KMS-11 (cell line): ENCODE measurements around the gene AGPAT3.

Source experiments
- H2AFZ ChIP-seq: fragments of 200-600 bp; sonication (generic); 2 replicates; pipeline ENCODE4 v1.6.1; 2016; ENCODE audit warnings: antibody characterized with exemption, mixed run types, low read depth
- H3K27ac ChIP-seq: fragments of 200-600 bp; sonication (generic); 2 replicates; pipeline ENCODE4 v1.6.1; 2016; ENCODE audit warnings: mild to moderate bottlenecking, mixed run types
- H3K27me3 ChIP-seq: fragments of 200-600 bp; sonication (generic); 2 replicates; pipeline ENCODE4 v1.6.1; 2017; ENCODE audit warnings: mild to moderate bottlenecking, low read depth, mixed run types, moderate library complexity; ENCODE audit not compliant: insufficient read depth
- H3K36me3 ChIP-seq: fragments of 200-600 bp; sonication (generic); 2 replicates; pipeline ENCODE4 v1.6.1; 2017; ENCODE audit warnings: mild to moderate bottlenecking, mixed run types; ENCODE audit not compliant: insufficient read depth
- H3K4me1 ChIP-seq: fragments of 200-600 bp; sonication (generic); 2 replicates; pipeline ENCODE4 v1.6.1; 2016; ENCODE audit warnings: mild to moderate bottlenecking, low read depth, mixed run types; ENCODE audit not compliant: poor library complexity, severe bottlenecking
- H3K4me2 ChIP-seq: fragments of 200-600 bp; sonication (generic); 2 replicates; pipeline ENCODE4 v1.7.0; 2016; ENCODE audit warnings: mild to moderate bottlenecking, mixed run types
- H3K4me3 ChIP-seq: fragments of 200-600 bp; sonication (generic); IDR thresholded peaks from 2 replicates; pipeline ENCODE4 v1.6.1; 2017; ENCODE audit warnings: low read depth, low read length, mixed read lengths; ENCODE audit not compliant: insufficient read depth
- H3K79me2 ChIP-seq: fragments of 200-600 bp; sonication (generic); 2 replicates; pipeline ENCODE4 v1.6.1; 2016; ENCODE audit warnings: low read depth, mixed run types; ENCODE audit not compliant: insufficient read depth
- H3K9ac ChIP-seq: fragments of 200-600 bp; sonication (generic); 2 replicates; pipeline ENCODE4 v1.6.1; 2016; ENCODE audit warnings: mild to moderate bottlenecking, mixed run types
- H4K20me1 ChIP-seq: fragments of 200-600 bp; sonication (generic); 2 replicates; pipeline ENCODE4 v1.6.1; 2016; ENCODE audit warnings: mild to moderate bottlenecking, mixed run types; ENCODE audit not compliant: insufficient read depth
- CTCF ChIP-seq: fragments of 200-600 bp; sonication (generic); conservative IDR thresholded peaks from 2 replicates; pipeline ENCODE4 v1.6.1; 2017; ENCODE audit warnings: low read depth, mild to moderate bottlenecking, antibody characterized with exemption, low read length, moderate library complexity, mixed read lengths

AGPAT3 gene

GRCh38 chr21:43942201-43942600 is 77.2 kb downstream of the AGPAT3 start:
- H3K36me3 ChIP-seq, result no peaks in the 10 kb centered on the region
- peaks cover 26% of the 10 kb centered on the region; the same call in 1 of the 2 replicates for H3K79me2 ChIP-seq
- H3K27me3 ChIP-seq, result no peaks in the 10 kb centered on the region
- H3K27ac ChIP-seq, result no peak overlapping the region
- no peak overlapping the region for H2AFZ ChIP-seq
- H3K4me3 ChIP-seq, result no peak overlapping the region
- H3K4me1 ChIP-seq, result no peaks in the 10 kb centered on the region
- no peak overlapping the region for H3K4me2 ChIP-seq
- no peaks in the 10 kb centered on the region for H4K20me1 ChIP-seq
- no peak for TF ChIP-seq CTCF
- H3K9ac ChIP-seq, result no peak overlapping the region

GRCh38 chr21:43942621-43943020 is 77.6 kb downstream of the AGPAT3 start:
- Histone ChIP-seq H3K4me2 (no peak overlapping the region), H3K79me2 (peaks cover 23% of the 10 kb centered on the region; the same call in 1 of the 2 replicates), H4K20me1 (no peaks in the 10 kb centered on the region), H3K27me3 (no peaks in the 10 kb centered on the region), H3K4me3 (no peak overlapping the region), H3K9ac (no peak overlapping the region), H2AFZ (no peak overlapping the region), H3K36me3 (no peaks in the 10 kb centered on the region), H3K27ac (no peak overlapping the region), H3K4me1 (no peaks in the 10 kb centered on the region)
- TF ChIP-seq CTCF, result no peak

- no peak overlapping the region for H3K4me2 ChIP-seq
Observed at GRCh38 chr21:43943512-43944077, 78.6 kb downstream of the AGPAT3 start.

GRCh38 chr21:43944078-43944633 is 79.1 kb downstream of the AGPAT3 start:
- Histone ChIP-seq H3K79me2 (peaks cover 19% of the 10 kb centered on the region; the same call in 1 of the 2 replicates), H3K4me2 (no peak overlapping the region), H3K27me3 (no peaks in the 10 kb centered on the region), H3K36me3 (no peaks in the 10 kb centered on the region), H4K20me1 (no peaks in the 10 kb centered on the region), H3K4me3 (no peak overlapping the region), H3K27ac (no peak overlapping the region), H3K4me1 (peaks cover 5% of the 10 kb centered on the region), H3K9ac (no peak overlapping the region), H2AFZ (no peak overlapping the region)
- no peak for TF ChIP-seq CTCF

More at GRCh38 chr21:43943512-43944077, 78.6 kb downstream of the AGPAT3 start:
- peaks cover 19% of the 10 kb centered on the region; the same call in 1 of the 2 replicates for H3K79me2 ChIP-seq
- H3K4me3 ChIP-seq, result no peak overlapping the region
- no peaks in the 10 kb centered on the region for H4K20me1 ChIP-seq
- no peaks in the 10 kb centered on the region for H3K27me3 ChIP-seq
- TF ChIP-seq CTCF, result no peak
- no peaks in the 10 kb centered on the region for H3K36me3 ChIP-seq
- no peak overlapping the region for H3K27ac ChIP-seq
- no peak overlapping the region for H2AFZ ChIP-seq
- H3K4me1 ChIP-seq, result no peaks in the 10 kb centered on the region
- no peak overlapping the region for H3K9ac ChIP-seq
